Natural killer cell (primary cell): Measurements from ENCODE around the gene P2RX6. TPM values are rescaled to one million over a fixed set of nuclear protein-coding genes. Genes with fewer than 3 reads are reported as not detected.

Experiments
- ATAC-seq, 3 donors: fragments of 150-1000 bp in 2 of 3; fragments of 200-7000 bp in 1 of 3; cut with Tn5 transposase; 1 replicate in 1 of 3; 2 replicates in 2 of 3; pipeline ENCODE4 v1.10.0; 2021; ENCODE audit warnings: mild to moderate bottlenecking in 2 of 3, moderate library complexity in 2 of 3
- DNase-seq, 2 donors: peaks; one replicate each; pipeline versions ENCODE4 v3.0.0 to v3.0.0-alpha.2; 2013 to 2021; ENCODE audit warnings: mixed read lengths in 1 of 2
- H3K27ac ChIP-seq: one replicate; pipeline ENCODE4 v1.5.1; 2013; ENCODE audit warnings: mild to moderate bottlenecking, low read length
- H3K27me3 ChIP-seq: one replicate; pipeline ENCODE4 v1.6.1; 2013; ENCODE audit warnings: low read length; ENCODE audit not compliant: control insufficient read depth, insufficient read depth
- H3K36me3 ChIP-seq: one replicate; pipeline ENCODE4 v1.6.1; 2013; ENCODE audit warnings: low read length; ENCODE audit not compliant: control insufficient read depth, insufficient read depth
- H3K4me1 ChIP-seq: one replicate; pipeline ENCODE4 v1.6.1; 2013; ENCODE audit warnings: low read length; ENCODE audit not compliant: control insufficient read depth, insufficient read depth
- H3K4me3 ChIP-seq: one replicate; pipeline ENCODE4 v1.5.1; 2013; ENCODE audit warnings: low read length
- H3K9me3 ChIP-seq: one replicate; pipeline ENCODE4 v1.6.1; 2013; ENCODE audit warnings: low read length; ENCODE audit not compliant: control insufficient read depth, insufficient read depth
- H3K27ac Mint-ChIP-seq, 2 donors: one replicate each; pipeline ENCODE4 v1.8.0; 2022; ENCODE audit warnings: mild to moderate bottlenecking in 2 of 2, mixed read lengths in 2 of 2, moderate library complexity in 1 of 2
- H3K27me3 Mint-ChIP-seq, 2 donors: one replicate each; pipeline ENCODE4 v1.8.0; 2022; ENCODE audit warnings: low read depth in 2 of 2, mixed read lengths in 2 of 2
- H3K36me3 Mint-ChIP-seq: one replicate; pipeline ENCODE4 v1.8.0; 2022; ENCODE audit warnings: mixed read lengths
- H3K4me1 Mint-ChIP-seq, 2 donors: one replicate each; pipeline ENCODE4 v1.8.0; 2022; ENCODE audit warnings: mixed read lengths in 2 of 2
- H3K4me3 Mint-ChIP-seq: one replicate; pipeline ENCODE4 v1.8.0; 2022; ENCODE audit warnings: mild to moderate bottlenecking, moderate library complexity, mixed read lengths
- H3K9me3 Mint-ChIP-seq, 2 donors: one replicate each; pipeline ENCODE4 v1.8.0; 2022; ENCODE audit warnings: mixed read lengths in 2 of 2
- WGBS: methylation state at CpG from one replicate; pipeline ENCODE4 v1.1.7; 2013; ENCODE audit warnings: missing lambda C conversion rate; ENCODE audit not compliant: insufficient coverage; 5-methylcytosine and 5-hydroxymethylcytosine counted together
- intact Hi-C: fragments of 100-400 bp; cut with micrococcal nuclease; formaldehyde crosslinking; loops from one replicate; pipeline ENCODE4 v1.14.2; 2022
- total RNA-seq, 4 donors: library from RNA; stranded (reverse); fragments of 120-200 nt in 1 of 4; gene quantifications; one replicate each; pipeline versions ENCODE4 v1.2.3 to v1.2.4, GENCODE V29; 2013 to 2022
- TF ChIP-seq, protein P1 (sequence below): fragments of 200-600 bp; IDR thresholded peaks from one replicate; pipeline ENCODE4 v1.8.0; 2022; ENCODE audit warnings: antibody characterized with exemption

P2RX6 gene
- total RNA-seq, 3 donors from 2014 or later (not counting 1 experiment from before 2014, with no cell fraction given): 0.14 to 0.93 (median 0.18) TPM

- no peak overlapping the region for H3K4me3 ChIP-seq
Observed at GRCh38 chr22:21031545-21032036, 16.6 kb downstream of the P2RX6 start.

DNA sequence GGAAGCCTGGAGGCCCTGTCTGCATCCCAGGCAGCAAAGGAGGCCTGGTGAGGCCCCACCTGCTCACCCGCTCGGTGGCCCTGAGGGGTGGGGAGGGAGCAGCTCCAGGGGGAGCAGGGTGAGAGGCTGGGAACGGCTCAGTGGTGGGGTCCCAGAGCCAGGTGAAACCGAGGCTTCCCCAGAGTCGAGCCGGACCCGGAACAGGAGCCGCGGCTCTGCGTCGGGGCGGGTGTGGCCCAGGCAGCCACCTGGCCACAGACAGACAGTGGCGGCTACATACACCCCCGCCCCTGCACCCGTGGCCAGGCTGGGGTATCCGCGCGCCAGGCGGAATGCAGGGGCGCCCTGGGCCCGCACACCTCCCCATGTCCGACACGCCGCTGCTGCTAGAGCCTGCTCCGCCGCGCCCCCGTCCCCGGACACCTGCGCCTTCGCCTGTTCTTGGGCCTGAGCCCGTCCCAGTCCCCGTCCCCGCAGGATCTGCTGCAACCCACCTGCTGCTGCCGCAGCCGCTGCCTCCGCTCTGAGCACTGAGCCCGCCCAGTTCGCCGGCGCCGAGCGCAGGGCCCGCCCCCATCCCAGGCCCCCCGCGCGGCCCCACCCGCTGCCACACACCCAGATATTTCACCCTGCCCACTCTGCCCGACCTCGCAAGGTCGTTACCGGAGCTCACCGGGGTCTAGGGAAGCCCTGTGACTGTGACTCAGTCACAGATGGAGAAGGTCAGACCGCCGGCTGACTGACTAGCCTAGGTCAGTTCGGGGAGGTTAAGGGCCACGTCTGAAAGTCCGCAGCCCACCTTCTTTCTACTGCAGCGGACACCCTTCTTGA lies 17.3 kb downstream of the P2RX6 start, which contains the start of gene SLC7A4:
TSS of gene SLC7A4 (minus strand) at position 525 of the 831 bp plus-strand sequence. CDS start 749 bp downstream, outside the sequence.
- Histone ChIP-seq H3K27ac (no peak within 1 kb of the TSS), H3K27me3 (peaks cover 6% of the 10 kb centered on the region), H3K36me3 (no peaks in the 10 kb centered on the region), H3K9me3 (no peaks in the 10 kb centered on the region), H3K4me3 (no peak within 1 kb of the TSS), H3K4me1 (peaks cover 9% of the 10 kb centered on the region)
- Mint-ChIP-seq H3K27ac (no peak within 1 kb of the TSS), H3K27me3 (peaks cover 10 to 26% of the 10 kb centered on the region in 2 donors), H3K4me3 (no peak within 1 kb of the TSS), H3K36me3 (no peaks in the 10 kb centered on the region), H3K9me3 (no peaks in the 10 kb centered on the region), H3K4me1 (peaks cover 0 to 4% of the 10 kb centered on the region in 2 donors)
- WGBS: 11% methylated on average over 59 of the region's 59 CpGs
- intact Hi-C loops: no loop called here
- ATAC-seq (peak in 1 of 3 donors; percentile 50), DNase-seq (no peak)
- TF ChIP-seq, protein P1, sequence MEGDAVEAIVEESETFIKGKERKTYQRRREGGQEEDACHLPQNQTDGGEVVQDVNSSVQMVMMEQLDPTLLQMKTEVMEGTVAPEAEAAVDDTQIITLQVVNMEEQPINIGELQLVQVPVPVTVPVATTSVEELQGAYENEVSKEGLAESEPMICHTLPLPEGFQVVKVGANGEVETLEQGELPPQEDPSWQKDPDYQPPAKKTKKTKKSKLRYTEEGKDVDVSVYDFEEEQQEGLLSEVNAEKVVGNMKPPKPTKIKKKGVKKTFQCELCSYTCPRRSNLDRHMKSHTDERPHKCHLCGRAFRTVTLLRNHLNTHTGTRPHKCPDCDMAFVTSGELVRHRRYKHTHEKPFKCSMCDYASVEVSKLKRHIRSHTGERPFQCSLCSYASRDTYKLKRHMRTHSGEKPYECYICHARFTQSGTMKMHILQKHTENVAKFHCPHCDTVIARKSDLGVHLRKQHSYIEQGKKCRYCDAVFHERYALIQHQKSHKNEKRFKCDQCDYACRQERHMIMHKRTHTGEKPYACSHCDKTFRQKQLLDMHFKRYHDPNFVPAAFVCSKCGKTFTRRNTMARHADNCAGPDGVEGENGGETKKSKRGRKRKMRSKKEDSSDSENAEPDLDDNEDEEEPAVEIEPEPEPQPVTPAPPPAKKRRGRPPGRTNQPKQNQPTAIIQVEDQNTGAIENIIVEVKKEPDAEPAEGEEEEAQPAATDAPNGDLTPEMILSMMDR: no peak

More at GRCh38 chr22:21031545-21032036, 16.6 kb downstream of the P2RX6 start:
- Mint-ChIP-seq H3K4me1 (peaks cover 0 to 4% of the 10 kb centered on the region in 2 donors), H3K27ac (no peak overlapping the region), H3K36me3 (no peaks in the 10 kb centered on the region), H3K4me3 (no peak overlapping the region), H3K27me3 (peaks cover 10 to 26% of the 10 kb centered on the region in 2 donors), H3K9me3 (no peaks in the 10 kb centered on the region)
- Histone ChIP-seq H3K36me3 (no peaks in the 10 kb centered on the region), H3K27ac (no peak overlapping the region), H3K27me3 (peaks cover 6% of the 10 kb centered on the region), H3K4me1 (peaks cover 9% of the 10 kb centered on the region), H3K9me3 (no peaks in the 10 kb centered on the region)
- WGBS: 88% methylated on average over 18 of the region's 18 CpGs
- DNase-seq: no peak
- TF ChIP-seq, protein P1: no peak
- intact Hi-C loops: no loop called here
- ATAC-seq: no peak

DNA sequence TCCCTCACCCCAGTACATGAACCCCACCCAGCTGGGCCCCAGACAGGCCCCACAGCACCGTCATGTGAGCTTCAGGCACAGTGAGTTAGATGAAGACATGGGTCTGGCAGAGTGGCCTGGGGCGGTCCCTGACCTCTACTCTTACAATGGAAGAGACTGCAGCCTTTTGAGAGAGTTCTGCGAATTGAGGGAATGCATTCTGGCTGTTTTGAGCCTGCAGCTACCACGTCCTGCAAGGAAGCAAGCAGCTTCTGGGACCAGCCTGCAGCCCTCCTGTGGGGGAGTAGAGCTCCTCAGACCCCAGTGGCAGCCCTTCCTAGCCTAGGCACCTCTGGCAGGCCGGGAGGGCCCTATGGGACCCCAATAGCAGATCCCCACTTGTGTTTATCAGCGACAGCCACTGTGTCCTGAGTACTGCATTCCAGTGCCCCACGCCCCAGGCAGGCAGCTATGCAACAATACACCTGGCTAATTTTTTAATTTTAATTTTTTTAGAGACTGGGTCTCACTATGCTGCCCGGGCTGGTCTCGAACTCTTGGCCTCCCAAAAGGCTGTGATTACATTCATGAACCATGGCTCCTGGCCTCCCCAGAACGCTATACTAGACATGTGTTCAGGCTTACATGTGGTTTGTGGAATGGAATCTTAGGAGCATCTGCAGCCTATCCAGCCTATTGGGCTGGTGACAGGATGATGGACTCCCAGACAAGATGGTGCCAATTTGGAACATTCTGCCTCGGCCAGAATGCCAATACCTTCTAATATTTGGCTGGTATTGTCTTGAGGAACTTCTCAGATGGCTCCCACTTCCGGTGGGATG lies 18.1 kb downstream of the P2RX6 start:
- Mint-ChIP-seq H3K9me3 (no peaks in the 10 kb centered on the region), H3K27ac (no peak overlapping the region), H3K27me3 (peaks cover 10 to 26% of the 10 kb centered on the region in 2 donors), H3K4me3 (no peak overlapping the region), H3K4me1 (peaks cover 0 to 4% of the 10 kb centered on the region in 2 donors), H3K36me3 (no peaks in the 10 kb centered on the region)
- Histone ChIP-seq H3K4me3 (no peak overlapping the region), H3K27ac (no peak overlapping the region), H3K27me3 (peaks cover 6% of the 10 kb centered on the region), H3K36me3 (no peaks in the 10 kb centered on the region), H3K4me1 (peaks cover 9% of the 10 kb centered on the region), H3K9me3 (no peaks in the 10 kb centered on the region)
- ATAC-seq (no peak), DNase-seq (no peak)
- WGBS: 87% methylated on average over 12 of the region's 12 CpGs
- TF ChIP-seq, protein P1: no peak
- intact Hi-C loops: no loop called here
